ENCODE results near the gene TPX2. TPM values are rescaled to one million over a fixed set of nuclear protein-coding genes. Genes with fewer than 3 reads are reported as not detected.

TPX2 gene
- polyA plus RNA-seq, 1 donor from 2014 or later, result 2.1 TPM

DNA sequence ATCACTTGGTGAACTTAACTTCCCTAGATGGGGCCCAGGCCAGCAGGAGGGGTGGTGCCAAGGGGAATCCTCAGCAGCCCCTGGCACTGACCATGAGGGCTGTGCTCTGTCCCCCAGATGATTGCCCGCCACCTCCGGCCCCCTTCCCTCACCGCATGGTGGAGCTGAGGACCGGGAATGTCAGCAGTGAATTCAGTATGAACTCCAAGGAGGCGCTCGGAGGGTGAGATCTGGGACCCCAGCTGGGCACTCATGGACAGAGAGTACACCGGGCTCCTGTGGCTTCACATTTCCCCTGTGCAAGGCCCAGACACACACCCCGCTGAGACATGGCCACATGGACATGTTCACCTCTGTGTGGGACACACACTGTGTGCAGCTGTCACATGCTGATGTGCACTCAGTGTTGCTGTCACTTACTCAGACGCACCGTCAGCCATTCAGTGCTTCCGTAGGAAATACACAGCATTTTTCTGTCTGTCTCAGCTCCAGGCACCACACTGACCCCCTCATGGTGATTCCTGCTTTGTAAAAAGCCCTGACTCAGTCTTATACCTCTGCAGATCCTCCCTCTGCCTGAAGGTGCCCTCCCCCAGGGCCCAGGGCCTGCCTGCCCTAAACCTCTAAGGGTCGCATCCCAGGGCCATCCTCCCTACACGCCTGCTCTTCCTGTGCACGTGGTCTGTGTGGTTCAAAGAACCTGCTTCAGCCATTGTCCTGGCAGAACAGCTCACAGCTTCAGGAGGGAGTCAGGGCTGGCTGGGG is 84.5 kb downstream of the TPX2 start:
- Histone ChIP-seq H2AFZ (ENCODE audit: low read depth, low read length) (peak overlapping the region; percentile 53), H3K9me3 (ENCODE audit: low read length) (no peaks in the 10 kb centered on the region), H3K27ac (ENCODE audit: low read length) (no peak overlapping the region), H4K20me1 (ENCODE audit: insufficient read depth) (no peaks in the 10 kb centered on the region), H3K4me3 (ENCODE audit: low read length) (peak overlapping the region; percentile 50), H3K27me3 (ENCODE audit: insufficient read depth, low read depth, low read length) (no peaks in the 10 kb centered on the region), H3K4me2 (ENCODE audit: low read length) (no peak overlapping the region), H3K9me2 (ENCODE audit: insufficient read depth, low read length) (no peaks in the 10 kb centered on the region), H3K9ac (ENCODE audit: low read length) (no peak overlapping the region), H3F3A (ENCODE audit: insufficient read depth, low read length, poor library complexity, severe bottlenecking) (no peaks in the 10 kb centered on the region), H3K79me2 (replicated peaks; ENCODE audit: insufficient read depth, low read length) (no peaks in the 10 kb centered on the region), H3K36me3 (ENCODE audit: insufficient read depth, low read length) (no peaks in the 10 kb centered on the region)
- TF ChIP-seq POLR2AphosphoS5 (IDR thresholded peaks at IDR 0.05) (no peak), MXI1 (conservative IDR thresholded peaks at IDR 0.05; ENCODE audit: poor library complexity, severe bottlenecking) (no peak), SMC3 (conservative IDR thresholded peaks at IDR 0.05; ENCODE audit: poor library complexity) (no peak), TAF1 (IDR thresholded peaks at IDR 0.05; ENCODE audit: low read depth) (no peak), EZH2 (IDR thresholded peaks at IDR 0.05; ENCODE audit: borderline replicate concordance, insufficient read depth, low read length, poor library complexity, severe bottlenecking) (no peak), RAD21 (conservative IDR thresholded peaks at IDR 0.05) (no peak), EP300 (conservative IDR thresholded peaks at IDR 0.05; ENCODE audit: poor library complexity, severe bottlenecking) (no peak)
- TF ChIP-seq, protein P1, sequence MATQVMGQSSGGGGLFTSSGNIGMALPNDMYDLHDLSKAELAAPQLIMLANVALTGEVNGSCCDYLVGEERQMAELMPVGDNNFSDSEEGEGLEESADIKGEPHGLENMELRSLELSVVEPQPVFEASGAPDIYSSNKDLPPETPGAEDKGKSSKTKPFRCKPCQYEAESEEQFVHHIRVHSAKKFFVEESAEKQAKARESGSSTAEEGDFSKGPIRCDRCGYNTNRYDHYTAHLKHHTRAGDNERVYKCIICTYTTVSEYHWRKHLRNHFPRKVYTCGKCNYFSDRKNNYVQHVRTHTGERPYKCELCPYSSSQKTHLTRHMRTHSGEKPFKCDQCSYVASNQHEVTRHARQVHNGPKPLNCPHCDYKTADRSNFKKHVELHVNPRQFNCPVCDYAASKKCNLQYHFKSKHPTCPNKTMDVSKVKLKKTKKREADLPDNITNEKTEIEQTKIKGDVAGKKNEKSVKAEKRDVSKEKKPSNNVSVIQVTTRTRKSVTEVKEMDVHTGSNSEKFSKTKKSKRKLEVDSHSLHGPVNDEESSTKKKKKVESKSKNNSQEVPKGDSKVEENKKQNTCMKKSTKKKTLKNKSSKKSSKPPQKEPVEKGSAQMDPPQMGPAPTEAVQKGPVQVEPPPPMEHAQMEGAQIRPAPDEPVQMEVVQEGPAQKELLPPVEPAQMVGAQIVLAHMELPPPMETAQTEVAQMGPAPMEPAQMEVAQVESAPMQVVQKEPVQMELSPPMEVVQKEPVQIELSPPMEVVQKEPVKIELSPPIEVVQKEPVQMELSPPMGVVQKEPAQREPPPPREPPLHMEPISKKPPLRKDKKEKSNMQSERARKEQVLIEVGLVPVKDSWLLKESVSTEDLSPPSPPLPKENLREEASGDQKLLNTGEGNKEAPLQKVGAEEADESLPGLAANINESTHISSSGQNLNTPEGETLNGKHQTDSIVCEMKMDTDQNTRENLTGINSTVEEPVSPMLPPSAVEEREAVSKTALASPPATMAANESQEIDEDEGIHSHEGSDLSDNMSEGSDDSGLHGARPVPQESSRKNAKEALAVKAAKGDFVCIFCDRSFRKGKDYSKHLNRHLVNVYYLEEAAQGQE (IDR thresholded peaks at IDR 0.05; ENCODE audit: borderline replicate concordance), result no peak
- TF ChIP-seq, protein P2, sequence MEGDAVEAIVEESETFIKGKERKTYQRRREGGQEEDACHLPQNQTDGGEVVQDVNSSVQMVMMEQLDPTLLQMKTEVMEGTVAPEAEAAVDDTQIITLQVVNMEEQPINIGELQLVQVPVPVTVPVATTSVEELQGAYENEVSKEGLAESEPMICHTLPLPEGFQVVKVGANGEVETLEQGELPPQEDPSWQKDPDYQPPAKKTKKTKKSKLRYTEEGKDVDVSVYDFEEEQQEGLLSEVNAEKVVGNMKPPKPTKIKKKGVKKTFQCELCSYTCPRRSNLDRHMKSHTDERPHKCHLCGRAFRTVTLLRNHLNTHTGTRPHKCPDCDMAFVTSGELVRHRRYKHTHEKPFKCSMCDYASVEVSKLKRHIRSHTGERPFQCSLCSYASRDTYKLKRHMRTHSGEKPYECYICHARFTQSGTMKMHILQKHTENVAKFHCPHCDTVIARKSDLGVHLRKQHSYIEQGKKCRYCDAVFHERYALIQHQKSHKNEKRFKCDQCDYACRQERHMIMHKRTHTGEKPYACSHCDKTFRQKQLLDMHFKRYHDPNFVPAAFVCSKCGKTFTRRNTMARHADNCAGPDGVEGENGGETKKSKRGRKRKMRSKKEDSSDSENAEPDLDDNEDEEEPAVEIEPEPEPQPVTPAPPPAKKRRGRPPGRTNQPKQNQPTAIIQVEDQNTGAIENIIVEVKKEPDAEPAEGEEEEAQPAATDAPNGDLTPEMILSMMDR (IDR thresholded peaks at IDR 0.05; ENCODE audit: poor library complexity, severe bottlenecking), result no peak

DNA sequence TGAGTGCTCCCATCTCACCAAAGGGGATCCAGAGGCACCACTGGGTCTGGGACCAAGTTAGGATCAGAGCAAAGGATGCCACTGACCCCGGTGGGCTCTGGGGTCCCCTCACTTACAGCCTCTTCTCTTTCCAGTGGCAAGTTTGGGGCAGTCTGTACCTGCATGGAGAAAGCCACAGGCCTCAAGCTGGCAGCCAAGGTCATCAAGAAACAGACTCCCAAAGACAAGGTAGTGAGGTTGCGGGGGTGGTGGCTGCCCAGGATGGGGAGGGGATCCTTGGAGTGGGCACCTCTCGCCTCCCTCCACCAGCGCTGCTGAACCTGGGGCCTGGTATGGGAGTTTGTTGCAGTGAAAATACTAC is 85.0 kb downstream of the TPX2 start:
- Histone ChIP-seq H3K27me3 (ENCODE audit: insufficient read depth, low read depth, low read length) (no peaks in the 10 kb centered on the region), H2AFZ (ENCODE audit: low read depth, low read length) (no peak overlapping the region), H3K9ac (ENCODE audit: low read length) (no peak overlapping the region), H3K79me2 (replicated peaks; ENCODE audit: insufficient read depth, low read length) (no peaks in the 10 kb centered on the region), H3K9me3 (ENCODE audit: low read length) (no peaks in the 10 kb centered on the region), H3K27ac (ENCODE audit: low read length) (no peak overlapping the region), H3K36me3 (ENCODE audit: insufficient read depth, low read length) (no peaks in the 10 kb centered on the region), H3K4me3 (ENCODE audit: low read length) (no peak overlapping the region), H3K9me2 (ENCODE audit: insufficient read depth, low read length) (no peaks in the 10 kb centered on the region), H3K4me2 (ENCODE audit: low read length) (no peak overlapping the region), H3F3A (ENCODE audit: insufficient read depth, low read length, poor library complexity, severe bottlenecking) (no peaks in the 10 kb centered on the region), H4K20me1 (ENCODE audit: insufficient read depth) (no peaks in the 10 kb centered on the region)
- TF ChIP-seq SMC3 (conservative IDR thresholded peaks at IDR 0.05; ENCODE audit: poor library complexity) (no peak), TAF1 (IDR thresholded peaks at IDR 0.05; ENCODE audit: low read depth) (no peak), EZH2 (IDR thresholded peaks at IDR 0.05; ENCODE audit: borderline replicate concordance, insufficient read depth, low read length, poor library complexity, severe bottlenecking) (no peak)
- TF ChIP-seq, protein P1 (IDR thresholded peaks at IDR 0.05; ENCODE audit: borderline replicate concordance), result no peak
